GM23248 (cell line): ENCODE results near the gene NFIC.

Experiments used
- EZH2 ChIP-seq: fragments of 200-600 bp; sonication (generic); IDR thresholded peaks from 2 replicates; pipeline ENCODE4 v1.6.1; 2018; ENCODE audit warnings: antibody characterized with exemption, mild to moderate bottlenecking; ENCODE audit not compliant: insufficient read depth, poor library complexity, severe bottlenecking
- EZH2phosphoT487 ChIP-seq: fragments of 200-600 bp; sonication (generic); IDR thresholded peaks from 2 replicates; pipeline ENCODE4 v1.6.1; 2018; ENCODE audit warnings: antibody characterized with exemption, moderate library complexity, mild to moderate bottlenecking, low read depth; ENCODE audit not compliant: insufficient read depth

GRCh38 chr19:3494051-3494450 lies 127.7 kb downstream of the NFIC start:
- TF ChIP-seq EZH2 = no peak
- no peak for TF ChIP-seq EZH2phosphoT487
